Tibial artery (tissue), 4 donors: Measurements from ENCODE around the gene EFS.
A peak's percentile ranks its signal among the peaks of the same experiment; 100 is the strongest.

Experiments used
- DNase-seq, 2 donors: peaks; one replicate each; pipeline ENCODE4 v3.0.0-alpha.2; 2019
- H3K27ac ChIP-seq, 2 donors: fragments of 200-600 bp; sonication (generic) in 1 of 2; 1 replicate in 1 of 2; 2 replicates in 1 of 2; pipeline ENCODE4 v1.5.1; 2018 to 2019; ENCODE audit warnings: mild to moderate bottlenecking in 1 of 2
- H3K27me3 ChIP-seq, 2 donors: fragments of 200-600 bp; sonication (generic) in 1 of 2; one replicate each; pipeline versions ENCODE4 v1.5.1 to v1.6.0; 2016 to 2019
- H3K36me3 ChIP-seq, 3 donors: fragments of 200-600 bp; sonication (generic) in 2 of 3; one replicate each; pipeline ENCODE4 v1.5.1; 2016 to 2019; ENCODE audit warnings: mild to moderate bottlenecking in 2 of 3
- H3K4me1 ChIP-seq, 4 donors: fragments of 200-600 bp; sonication (generic) in 2 of 4; 1 replicate in 3 of 4; 2 replicates in 1 of 4; pipeline ENCODE4 v1.5.1; 2016 to 2019
- H3K4me3 ChIP-seq, 2 donors: fragments of 200-600 bp; sonication (generic) in 1 of 2; 1 replicate in 1 of 2; 2 replicates in 1 of 2; pipeline ENCODE4 v1.5.1; 2018 to 2019; ENCODE audit warnings: mild to moderate bottlenecking in 2 of 2
- H3K9me3 ChIP-seq, 3 donors: fragments of 200-600 bp; sonication (generic) in 1 of 3; one replicate each; pipeline ENCODE4 v1.5.1; 2016 to 2019
- intact Hi-C: fragments of 100-400 bp; cut with DNase I; formaldehyde crosslinking; loops from one replicate; pipeline ENCODE4 v1.15.0; 2023; ENCODE audit warnings: low total_unique reads
- TF ChIP-seq, protein P1 (sequence below), 2 experiments: fragments of 200-600 bp in 1 of 2; fragments of 450-650 bp in 1 of 2; IDR thresholded peaks; one replicate each; pipeline ENCODE4 v1.5.1; 2017 to 2019; ENCODE audit warnings: antibody characterized with exemption in 2 of 2, mild to moderate bottlenecking in 1 of 2, moderate library complexity in 1 of 2

EFS gene

DNA sequence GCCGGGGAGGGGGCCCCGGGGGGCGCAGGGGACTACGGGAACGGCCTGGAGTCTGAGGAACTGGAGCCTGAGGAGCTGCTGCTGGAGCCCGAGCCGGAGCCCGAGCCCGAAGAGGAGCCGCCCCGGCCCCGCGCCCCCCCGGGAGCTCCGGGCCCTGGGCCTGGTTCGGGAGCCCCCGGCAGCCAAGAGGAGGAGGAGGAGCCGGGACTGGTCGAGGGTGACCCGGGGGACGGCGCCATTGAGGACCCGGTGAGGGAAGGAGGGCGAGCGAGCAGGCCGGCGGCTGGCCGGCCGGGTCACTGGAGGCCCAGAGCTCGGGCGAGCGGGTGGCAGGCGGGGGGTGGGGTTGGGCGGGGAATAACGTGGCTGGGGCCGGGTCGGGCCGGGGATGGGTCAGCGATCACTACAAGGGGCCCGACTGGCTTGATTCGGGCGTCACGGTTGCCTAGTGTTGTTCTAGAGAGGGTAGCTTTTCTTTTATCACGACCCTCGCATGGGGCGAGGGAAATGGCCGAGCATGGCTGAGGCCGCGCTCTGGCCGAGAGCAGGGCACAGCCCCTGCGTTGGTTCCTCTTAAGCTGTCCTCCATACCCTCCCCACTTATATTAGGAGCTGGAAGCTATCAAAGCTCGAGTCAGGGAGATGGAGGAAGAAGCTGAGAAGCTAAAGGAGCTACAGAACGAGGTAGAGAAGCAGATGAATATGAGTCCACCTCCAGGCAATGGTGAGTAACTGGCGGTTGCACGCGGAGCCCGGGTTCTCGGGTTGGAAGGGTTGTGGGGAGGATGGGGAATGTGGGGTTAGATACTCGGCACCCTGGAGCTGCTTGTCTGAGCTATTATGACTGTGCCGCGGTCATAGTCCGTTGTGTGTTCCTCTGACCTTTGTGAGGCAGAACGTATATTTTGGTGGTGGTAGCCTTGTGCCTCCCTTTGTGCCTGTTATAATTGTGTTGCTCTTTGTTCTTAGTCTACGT is 43.1 kb downstream of the EFS start:
- H3K4me1 ChIP-seq, result peaks cover 0 to 25% (median 15%) of the 10 kb centered on the region in 4 donors
- intact Hi-C loops, result loop anchor here (5.0 to 10.0 kb wide), 4 partner anchors 45 to 233 kb away; partner anchors contain the start of genes EFS, NGDN, THTPA and ZFHX2
- H3K9me3 ChIP-seq, result no peaks in the 10 kb centered on the region
- peak overlapping the region; percentile 89 to 100 for H3K27ac ChIP-seq
- peak overlapping the region; percentile 81 to 99 for H3K4me3 ChIP-seq
- H3K36me3 ChIP-seq, result peaks cover 27 to 28% (median 28%) of the 10 kb centered on the region in 3 donors
- peak; percentile 43 to 81 for DNase-seq
- TF ChIP-seq, protein P1, sequence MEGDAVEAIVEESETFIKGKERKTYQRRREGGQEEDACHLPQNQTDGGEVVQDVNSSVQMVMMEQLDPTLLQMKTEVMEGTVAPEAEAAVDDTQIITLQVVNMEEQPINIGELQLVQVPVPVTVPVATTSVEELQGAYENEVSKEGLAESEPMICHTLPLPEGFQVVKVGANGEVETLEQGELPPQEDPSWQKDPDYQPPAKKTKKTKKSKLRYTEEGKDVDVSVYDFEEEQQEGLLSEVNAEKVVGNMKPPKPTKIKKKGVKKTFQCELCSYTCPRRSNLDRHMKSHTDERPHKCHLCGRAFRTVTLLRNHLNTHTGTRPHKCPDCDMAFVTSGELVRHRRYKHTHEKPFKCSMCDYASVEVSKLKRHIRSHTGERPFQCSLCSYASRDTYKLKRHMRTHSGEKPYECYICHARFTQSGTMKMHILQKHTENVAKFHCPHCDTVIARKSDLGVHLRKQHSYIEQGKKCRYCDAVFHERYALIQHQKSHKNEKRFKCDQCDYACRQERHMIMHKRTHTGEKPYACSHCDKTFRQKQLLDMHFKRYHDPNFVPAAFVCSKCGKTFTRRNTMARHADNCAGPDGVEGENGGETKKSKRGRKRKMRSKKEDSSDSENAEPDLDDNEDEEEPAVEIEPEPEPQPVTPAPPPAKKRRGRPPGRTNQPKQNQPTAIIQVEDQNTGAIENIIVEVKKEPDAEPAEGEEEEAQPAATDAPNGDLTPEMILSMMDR (IDR thresholded peaks at IDR 0.05), result no peak
- no peaks in the 10 kb centered on the region for H3K27me3 ChIP-seq

DNA sequence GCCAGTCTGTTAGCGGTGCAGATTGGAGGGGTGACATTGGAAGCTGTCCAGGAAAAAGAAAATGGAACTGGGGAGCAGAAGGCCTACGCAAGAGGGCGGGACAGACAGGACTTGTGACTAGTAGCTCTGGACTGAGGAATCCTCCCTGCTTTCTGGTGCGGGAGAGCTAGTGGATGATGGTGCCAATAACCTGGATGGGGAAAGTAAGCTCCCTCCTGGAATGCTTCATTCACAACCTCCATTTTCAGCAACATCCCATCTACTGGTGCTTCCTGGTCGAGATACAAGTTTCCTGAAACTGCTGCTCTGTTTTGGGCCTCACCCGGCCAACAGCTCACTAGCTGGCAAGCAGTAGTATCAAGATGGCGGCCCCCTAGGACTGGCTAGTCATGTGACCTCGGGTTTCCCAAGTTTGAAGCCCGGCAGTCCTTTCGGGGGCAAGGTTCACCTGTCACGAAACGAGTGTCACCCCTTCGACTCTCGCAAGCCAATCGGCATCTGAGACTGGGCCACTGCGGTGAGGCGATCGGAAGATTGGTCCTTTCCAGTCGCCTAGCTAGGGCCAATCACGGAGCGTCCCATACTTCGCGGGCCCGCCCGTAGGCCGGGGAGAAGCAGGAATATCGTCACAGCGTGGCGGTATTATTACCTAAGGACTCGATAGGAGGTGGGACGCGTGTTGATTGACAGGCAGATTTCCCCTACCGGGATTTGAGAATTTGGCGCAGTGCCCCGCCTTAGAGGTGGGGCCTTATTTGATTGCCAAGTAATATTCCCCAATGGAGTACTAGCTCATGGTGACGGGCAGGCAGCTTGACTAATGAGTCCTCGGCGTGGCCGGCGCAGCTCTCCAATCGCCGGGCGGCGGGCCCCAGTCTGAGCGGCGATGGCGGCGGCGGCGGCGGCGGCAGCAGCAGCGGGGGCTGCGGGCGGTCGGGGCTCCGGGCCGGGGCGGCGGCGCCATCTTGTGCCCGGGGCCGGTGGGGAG is 44.1 kb downstream of the EFS start, which contains the start of gene PABPN1:
Gene PABPN1, plus strand, starts transcription at position 874 of the 988 bp plus-strand sequence. Its CDS starts 13 bp downstream, at position 887.
- intact Hi-C loops, result loop anchor here (5.0 to 10.0 kb wide), 4 partner anchors 46 to 234 kb away; partner anchors contain the start of genes EFS, NGDN, THTPA and ZFHX2
- Histone ChIP-seq H3K27me3 (no peaks in the 10 kb centered on the region), H3K9me3 (no peaks in the 10 kb centered on the region), H3K4me3 (peak within 1 kb of the TSS; percentile 81 to 99), H3K4me1 (peaks cover 0 to 25% (median 15%) of the 10 kb centered on the region in 4 donors), H3K36me3 (peaks cover 27 to 28% (median 28%) of the 10 kb centered on the region in 3 donors), H3K27ac (peak within 1 kb of the TSS; percentile 89 to 100)
- TF ChIP-seq, protein P1 (IDR thresholded peaks at IDR 0.05), result peak in 1 of 2 experiments; percentile 20
- DNase-seq, result peak; percentile 99 to 100

DNA sequence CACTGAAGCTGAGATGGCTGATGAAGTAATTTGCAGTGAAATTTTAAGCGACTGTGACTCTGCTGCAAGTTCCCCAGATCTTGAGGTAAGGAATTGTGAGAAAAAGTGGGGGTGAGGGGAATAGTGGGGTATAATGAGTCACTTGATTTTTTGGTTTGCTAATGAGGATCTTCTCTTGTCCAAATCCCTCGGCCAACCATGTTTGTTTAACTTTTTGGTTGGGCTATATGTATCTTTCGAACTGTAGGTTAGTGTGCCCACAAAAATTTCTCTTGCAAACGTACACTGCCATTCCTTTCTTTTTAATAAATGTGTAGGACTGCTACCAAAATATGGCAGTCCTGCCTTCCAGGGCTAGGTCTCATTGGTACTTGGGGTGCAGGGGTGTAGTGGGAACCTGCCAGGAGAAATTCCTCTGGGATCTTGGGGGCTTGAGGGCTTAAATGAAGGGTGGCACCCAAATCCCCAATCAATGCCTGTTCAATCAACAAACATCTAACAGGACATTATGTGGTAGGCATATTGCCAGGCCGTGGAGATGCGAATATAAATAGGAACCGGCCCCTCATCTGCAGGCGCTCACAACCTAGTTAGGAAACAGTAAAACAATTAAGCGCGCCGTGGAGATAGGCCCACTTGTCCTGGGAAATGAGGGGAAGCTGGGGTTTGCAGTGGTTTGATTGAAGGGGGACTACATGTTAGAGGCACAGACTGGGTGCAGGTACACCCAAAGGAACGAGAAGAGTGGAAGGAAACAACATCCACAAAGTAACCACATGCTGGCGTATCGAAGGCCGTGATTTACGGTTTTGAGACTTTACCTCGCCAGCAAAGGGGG is 45.0 kb downstream of the EFS start:
- TF ChIP-seq, protein P1 (IDR thresholded peaks at IDR 0.05), result no peak
- intact Hi-C loops, result loop anchor here (5.0 to 10.0 kb wide), 4 partner anchors 47 to 235 kb away; partner anchors contain the start of genes EFS, NGDN, THTPA and ZFHX2

DNA sequence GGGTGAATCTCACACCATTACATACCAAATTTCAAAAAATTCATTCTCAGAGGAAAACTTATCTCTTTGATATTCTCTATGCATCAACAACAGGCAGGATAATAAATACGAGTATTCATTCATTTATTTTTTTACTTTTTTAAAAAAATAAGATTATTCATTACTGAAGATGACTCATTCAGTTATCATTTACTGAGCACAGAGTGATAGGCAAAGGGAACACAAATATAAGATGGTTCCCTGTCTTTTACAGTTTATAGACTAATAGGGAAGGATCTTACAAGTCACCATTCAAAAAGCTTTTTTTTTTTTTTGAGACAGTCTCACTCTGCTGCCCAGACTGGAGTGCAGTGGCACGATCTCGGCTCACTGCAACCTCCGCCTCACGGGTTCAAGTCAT is 48.7 kb downstream of the EFS start:
- TF ChIP-seq, protein P1 (IDR thresholded peaks at IDR 0.05), result no peak
- Histone ChIP-seq H3K4me1 (peaks cover 0 to 6% (median 3%) of the 10 kb centered on the region in 4 donors), H3K4me3 (no peak overlapping the region), H3K27ac (no peak overlapping the region), H3K36me3 (peaks cover 0 to 3% (median 0%) of the 10 kb centered on the region in 3 donors), H3K27me3 (no peaks in the 10 kb centered on the region), H3K9me3 (no peaks in the 10 kb centered on the region)
- DNase-seq, result no peak
- intact Hi-C loops, result no loop called here

More for the DNA sequence above, 45.0 kb downstream of the EFS start:
- no peak for DNase-seq
- H3K27ac ChIP-seq, result peak overlapping the region; percentile 89 to 100
- peaks cover 0 to 25% (median 15%) of the 10 kb centered on the region in 4 donors for H3K4me1 ChIP-seq
- H3K4me3 ChIP-seq, result peak overlapping the region; percentile 45 to 99
- peaks cover 21 to 22% (median 22%) of the 10 kb centered on the region in 3 donors for H3K36me3 ChIP-seq
- no peaks in the 10 kb centered on the region for H3K27me3 ChIP-seq
- no peaks in the 10 kb centered on the region for H3K9me3 ChIP-seq
